Measurements from ENCODE around the gene TMEM9B.
"Not testable (repeated sequence)": the region's sequence is repeated elsewhere in the genome, so short reads cannot be mapped to it uniquely, and the experiment has no call there.

TMEM9B gene

DNA sequence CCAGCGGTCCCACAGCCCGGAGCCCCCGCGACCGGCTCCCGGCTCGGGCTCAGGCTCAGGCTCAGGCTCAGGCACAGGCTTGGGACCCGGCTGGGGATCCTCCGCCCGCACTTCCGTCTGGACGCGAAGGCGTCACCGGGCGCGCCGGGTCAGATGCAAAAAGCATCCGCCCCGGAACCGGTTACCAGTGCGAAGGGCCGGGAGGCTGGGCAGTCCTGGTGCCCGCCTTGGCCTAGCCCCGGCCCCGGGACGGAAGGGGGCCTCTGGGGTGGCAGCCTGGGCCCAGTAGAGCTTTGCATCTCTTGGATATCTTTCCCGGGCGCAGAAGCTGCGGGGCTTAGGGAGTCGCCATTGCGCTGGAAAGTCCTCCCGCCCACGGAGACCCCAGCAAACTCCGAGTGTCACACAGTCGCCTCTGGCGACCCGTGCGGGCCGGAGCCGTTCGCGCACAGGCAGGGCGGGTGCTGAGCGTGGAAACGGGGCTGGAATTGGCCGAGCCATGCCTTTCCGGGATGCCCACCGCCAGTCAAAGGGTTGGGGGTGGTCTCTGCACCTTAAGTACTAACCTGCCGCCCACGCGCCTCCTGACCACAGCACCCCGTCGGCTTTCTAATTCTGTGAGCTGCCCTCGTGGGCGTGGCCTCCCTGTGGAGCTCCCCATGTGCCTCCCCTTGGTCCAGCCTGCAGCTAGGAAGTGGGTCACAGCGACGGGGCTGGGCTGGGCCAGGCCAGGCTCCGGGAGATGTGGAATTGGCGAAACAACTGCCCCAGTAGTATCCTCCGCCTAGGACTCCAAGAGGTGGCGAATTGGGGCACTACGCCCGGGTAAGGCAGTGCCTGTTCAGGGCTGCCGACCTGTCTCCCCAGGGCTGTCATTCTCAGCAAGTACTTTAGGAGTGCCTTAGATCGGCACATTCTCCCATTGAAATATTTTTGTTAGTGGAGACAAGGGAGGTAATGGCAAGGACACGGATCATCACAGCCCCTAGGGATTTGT lies at the start of gene TMEM9B:
TSS of gene TMEM9B (minus strand) at position 119 of the 997 bp plus-strand sequence. CDS start 129 bp downstream, outside the sequence.
- DNase-seq = peak; percentile 77

DNA sequence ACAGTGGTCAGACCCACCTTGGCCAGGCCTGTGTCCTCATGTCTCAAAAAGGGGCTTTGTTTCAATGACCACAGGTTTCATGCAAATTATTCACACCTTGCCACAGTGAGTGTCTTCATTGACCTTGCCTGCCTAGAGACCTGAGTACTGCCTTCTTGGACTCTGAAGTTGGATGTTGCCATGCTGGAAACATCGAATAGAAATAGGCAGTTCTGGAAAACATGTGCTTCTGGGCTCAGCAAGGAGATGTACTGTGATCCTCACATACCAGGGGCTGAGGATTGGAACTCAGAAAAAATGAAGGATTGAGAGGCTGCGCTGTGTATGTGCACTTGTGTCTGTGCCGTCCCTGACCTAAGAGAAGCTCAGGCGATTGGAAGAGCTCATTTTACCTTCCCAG lies 49.1 kb upstream of the TMEM9B start:
- no peak for DNase-seq

DNA sequence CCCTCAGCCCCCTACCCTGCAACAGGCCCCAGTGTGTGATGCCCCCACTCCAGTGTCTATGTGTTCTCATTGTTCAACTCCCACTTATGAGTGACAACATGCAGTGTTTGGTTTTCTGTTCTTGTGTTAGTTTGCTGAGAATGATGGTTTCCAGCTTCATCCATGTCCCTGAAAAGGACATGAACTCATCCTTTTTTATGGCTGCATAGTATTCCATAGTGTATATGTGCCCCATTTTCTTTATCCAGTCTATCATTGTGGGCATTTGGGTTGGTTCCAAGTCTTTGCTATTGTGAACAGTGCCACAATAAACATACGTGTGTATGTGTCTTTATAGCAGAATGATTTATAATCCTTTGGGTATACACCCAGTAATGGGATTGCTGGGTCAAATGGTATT lies 45.3 kb upstream of the TMEM9B start:
- DNase-seq = not testable (repeated sequence)

DNA sequence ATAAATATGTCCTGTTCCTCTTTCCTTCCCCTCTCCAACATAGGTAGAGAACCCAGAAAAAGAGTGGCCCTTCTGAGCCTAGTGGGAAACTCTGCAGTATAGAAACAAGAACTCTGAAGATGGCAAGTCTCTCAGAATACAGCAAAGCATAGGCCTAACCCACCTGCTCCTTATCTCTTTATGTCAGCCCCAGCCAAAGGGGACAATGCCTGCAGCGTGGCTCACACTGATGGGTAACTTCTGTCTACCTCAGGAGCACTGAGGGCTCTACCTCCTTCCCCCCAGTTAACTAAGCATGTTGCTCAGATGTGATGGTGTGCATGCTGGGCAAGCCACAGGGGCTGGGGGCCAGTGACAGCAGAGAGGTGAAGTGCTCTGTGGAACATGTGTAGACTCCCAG lies 44.4 kb upstream of the TMEM9B start:
- no peak for DNase-seq

DNA sequence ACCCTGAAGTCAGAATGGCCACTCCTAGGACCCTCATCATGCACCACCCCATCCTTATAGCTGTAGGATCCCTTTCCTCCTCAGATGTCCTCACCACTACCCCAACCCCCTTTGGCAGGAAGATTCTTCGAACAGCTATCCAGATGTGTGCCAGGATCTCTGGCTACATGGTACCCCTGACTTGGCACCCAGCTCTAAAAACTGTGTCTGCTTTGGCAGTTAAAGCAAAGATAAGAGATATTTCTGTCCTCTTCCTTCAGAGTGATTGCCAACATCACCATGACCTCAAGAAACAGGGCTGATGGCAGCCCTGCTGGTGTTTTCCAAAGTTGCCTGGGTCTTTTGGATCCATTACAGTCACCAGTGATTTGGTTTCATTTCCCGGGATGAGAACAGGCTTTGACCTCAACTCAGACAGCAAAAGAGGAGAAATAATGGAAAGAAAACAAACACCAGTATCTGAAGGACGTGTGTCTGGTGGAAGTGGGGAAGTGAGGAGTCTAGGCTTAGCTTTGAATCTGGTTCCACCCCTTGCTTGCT lies 43.8 kb upstream of the TMEM9B start:
- no peak for DNase-seq

DNA sequence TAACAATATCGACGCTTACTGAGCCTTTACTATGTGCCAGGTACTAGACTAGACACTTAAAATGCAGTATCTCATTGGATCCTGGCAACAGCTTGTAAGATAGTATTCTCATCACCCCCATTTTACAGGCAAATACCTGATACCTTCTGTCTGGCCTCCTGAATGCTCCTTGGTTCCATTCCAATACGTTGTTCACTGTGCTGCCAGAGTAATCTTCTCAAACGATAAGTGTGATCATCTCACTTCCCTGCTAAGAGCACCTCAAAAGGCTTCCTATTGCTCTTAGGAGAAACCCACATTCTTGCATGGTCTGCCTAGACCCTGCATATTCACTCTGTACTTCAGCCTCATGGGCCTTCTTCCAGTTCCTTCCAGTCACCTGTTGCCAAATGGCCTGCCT lies 40.8 kb upstream of the TMEM9B start:
- no peak for DNase-seq

DNA sequence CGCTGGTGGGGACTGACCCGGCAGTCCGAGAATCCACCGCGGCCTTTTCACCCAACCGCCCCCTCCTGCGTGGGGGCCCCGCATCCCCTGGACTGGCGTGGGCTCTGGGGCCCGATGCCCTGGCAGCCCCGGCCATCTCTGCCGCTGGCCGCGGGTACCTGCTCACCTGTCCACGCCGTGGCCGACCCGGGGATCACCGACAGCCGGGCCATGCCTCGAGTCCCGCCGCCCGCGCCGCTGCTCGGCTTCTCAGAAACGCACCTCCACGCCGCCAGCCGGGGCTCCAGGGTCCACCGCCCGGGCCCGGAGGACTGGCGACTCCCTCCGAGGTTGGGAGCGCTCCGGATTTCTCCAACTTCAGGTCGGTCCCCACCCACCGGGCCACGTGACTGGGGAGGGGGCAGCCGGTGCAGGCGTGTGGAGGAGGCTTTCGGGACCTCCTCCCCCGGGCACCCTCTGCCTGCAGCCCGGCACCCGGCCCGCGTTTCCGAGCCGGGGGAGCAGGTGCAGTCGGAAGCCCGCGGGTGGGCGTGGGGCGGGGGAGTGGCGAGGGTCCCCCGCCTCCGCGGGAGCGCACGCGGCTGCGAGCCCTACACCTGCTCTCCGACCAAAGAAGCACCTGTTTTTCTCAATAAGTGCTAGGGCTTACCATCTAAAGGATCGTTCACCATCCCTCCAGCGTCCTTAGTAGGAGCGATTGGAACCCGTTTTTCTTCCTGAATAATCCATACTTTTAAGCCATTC lies 40.1 kb upstream of the TMEM9B start:
- DNase-seq = no peak

DNA sequence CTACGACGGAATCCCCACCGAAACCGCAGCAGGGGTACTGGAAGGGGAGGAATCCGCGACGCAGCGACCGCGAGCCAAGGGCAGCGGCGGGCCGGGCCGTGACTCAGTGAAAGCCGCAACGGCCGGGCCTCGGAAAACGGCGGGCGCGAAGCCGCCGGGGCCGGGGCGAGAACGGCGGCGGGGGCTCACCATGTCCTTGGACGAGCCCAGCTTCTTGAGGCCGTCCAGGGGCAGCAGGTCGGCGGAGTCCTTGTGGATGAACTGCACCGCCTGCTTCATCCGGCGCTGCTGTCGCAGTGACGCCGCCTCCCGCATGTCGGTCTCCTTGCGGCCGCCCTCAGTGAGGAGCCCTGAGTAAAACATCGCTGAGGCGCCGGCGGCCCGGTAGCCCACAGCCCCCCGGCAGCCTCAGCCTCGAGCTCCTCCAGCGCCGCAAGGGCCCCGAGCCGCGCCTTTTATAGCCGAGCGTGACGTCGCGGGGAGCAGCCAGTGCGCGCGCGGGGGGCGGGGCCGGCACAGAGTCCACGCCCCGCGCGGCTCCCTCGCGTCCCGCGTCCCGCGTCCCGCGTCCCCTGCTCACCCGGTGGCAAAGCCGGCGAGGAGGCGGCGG lies 39.4 kb upstream of the TMEM9B start, which contains the start of gene NRIP3:
TSS of gene NRIP3 (minus strand) at position 429 of the 610 bp plus-strand sequence. CDS start at position 363, 66 bp downstream.
- DNase-seq = peak; percentile 84

DNA sequence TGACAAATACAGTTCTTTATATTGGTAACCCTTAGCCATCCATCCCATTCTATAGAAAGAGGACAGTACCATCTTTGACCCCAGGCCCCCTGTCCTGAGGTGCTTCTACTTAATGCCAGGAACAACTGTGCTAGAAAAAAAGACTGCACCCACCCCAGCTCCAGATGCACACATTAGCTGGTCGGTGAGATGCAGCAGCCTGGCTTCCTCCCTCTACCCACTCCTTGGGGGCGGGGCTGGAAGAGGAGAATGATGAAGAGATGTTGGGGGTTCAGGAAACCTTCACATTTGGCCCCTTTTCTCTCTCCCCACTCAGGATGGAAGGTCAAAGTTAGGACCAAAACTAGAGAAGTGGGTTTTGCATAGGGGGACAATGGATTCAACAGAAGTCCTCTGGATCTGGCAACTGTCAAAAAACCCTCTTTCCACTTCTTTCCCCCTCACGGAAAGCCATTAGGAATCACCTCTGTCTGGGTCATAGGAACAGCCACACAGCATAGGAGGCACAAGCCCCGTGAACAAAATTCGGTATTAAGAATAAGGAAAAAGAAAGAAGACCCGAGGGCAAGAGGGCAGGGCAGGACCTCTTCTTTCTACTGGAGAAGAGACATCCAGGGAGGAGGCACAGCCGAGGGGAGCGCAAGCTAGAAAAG lies 38.8 kb upstream of the TMEM9B start:
- no peak for DNase-seq

DNA sequence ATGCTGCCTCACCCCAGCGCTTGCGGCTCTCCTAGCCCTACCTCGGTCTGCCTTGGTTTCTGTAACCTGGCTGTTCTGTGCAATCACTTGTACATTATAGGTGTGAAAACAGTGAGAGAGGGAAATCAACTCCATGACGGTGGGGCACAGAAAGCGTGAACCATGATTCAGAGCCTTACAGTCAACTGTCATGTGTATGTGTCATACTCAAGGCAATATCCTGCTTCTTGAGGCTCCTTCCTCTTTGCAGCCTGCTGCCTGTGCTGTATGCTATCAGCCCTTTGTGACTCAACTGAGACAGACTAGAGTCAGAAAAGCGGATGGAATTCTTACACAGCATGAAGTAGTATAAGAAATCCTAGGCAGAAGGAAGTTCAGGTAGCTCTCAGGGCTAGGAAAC lies 37.5 kb upstream of the TMEM9B start:
- DNase-seq = peak; percentile 15

DNA sequence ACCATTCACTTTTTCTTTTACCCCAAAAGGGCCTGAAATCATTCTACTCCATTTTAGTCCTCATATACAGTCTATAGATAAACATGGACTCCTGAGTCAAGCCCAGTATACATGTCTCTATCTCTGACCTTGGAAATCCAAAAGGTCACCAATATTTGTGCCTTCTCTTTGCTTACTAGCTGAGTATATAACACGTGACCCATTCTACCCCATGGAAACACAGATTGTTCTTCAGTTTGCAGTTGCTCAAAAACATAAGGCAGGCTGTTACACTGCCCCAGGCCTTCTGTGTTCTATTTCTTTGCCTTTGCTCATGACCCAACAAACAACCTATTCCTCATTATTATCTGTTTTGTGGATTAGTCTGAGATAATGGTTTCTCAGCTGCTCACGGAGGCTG lies 33.8 kb upstream of the TMEM9B start:
- DNase-seq = no peak

DNA sequence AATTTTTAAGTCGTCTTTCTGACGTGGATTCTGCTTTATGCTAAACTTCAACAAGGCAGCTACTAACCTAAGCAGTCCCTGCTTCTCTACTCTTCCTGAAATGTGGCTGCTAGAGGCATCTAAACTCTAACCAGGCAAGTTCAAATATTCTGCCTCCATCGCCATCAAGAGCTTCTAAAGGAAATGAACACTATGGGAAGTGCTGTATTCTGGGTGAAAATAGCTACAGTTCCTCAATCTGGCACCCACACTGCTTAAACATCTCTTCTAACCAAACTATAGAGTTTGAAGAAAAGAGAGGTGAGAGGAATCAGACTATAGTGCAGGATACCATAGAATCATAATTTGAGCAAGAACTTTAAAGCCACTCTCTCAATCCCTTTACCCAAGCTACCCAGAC lies 33.2 kb upstream of the TMEM9B start:
- no peak for DNase-seq

DNA sequence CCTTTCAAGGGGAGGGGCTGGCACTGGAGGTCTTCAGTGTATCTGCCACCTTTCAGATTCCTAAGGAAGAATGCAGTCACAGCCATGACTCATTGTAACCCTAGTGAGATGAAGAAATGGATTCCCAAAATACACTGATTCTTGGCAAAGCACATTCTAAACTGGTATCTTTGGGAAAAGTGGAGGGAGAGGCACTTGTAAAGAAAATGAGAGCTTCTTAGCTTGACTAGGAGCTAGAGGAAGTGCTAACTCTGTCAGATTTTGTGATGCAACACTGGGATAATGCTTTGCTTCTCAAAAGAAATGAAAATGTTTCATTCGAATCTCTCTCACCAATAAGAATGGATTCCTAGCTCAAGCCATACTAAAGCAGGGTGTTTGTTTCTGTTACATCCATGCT lies 25.2 kb upstream of the TMEM9B start:
- DNase-seq = no peak

DNA sequence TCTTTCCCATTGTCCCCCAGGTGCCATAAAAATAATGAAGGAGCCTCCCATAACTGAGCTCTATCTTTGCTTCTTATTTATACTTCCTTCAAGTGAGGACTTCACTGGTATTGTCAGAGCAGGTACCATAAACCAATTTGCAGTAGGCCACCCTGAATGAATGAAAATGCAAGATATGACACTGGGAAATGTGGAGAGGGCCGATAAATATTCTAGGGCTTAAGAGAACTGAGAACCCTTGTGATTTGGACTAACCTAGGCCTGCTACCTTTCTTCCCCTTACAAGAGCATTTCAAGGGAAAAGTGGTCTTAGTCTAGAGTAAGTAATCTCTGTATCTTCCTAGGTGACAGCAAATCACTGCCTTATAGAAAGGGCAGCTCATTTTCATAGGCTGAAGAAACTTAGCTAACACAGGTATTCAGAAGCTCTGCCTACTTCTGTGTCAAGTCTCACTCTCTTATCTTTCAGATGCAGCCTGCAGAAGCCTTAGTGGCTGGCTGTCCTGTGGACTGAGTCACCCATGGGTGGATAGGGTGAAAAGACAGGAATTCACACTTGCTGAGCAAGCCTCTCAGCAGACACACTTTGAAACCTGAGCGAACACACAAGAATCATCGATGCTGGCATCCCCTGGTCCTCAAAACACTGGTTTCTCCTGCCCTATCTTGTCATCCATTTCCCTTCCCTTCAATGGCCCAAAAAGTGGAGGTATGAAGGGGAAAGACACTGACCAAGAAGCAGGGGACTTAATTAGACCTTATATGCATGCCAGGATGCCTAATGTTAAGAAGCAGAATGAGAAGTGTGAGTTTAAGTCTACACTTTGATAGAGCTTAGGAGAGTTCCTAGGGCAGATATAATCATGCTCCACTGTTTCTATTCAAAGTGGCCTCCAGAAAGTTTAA lies 24.3 kb upstream of the TMEM9B start:
- no peak for DNase-seq

DNA sequence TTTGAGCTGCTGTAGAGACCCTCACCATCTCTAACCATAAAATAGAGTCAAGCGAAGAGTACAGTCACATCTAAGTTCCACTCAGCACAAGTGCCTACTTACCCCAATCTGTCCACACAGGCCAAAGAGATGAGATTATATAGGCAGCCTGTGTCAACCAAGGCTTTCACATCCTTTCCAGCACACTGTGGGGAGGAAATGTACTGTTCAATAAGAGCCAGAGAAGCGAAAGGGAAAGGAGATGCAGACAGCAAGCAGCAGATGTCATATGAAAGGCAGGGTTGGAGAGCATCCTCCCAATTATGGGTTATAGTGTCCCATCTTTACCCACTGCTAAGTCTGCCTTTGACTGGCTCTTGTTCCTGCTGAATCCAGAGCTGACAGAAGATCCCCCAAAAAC lies 23.2 kb upstream of the TMEM9B start:
- DNase-seq = no peak

DNA sequence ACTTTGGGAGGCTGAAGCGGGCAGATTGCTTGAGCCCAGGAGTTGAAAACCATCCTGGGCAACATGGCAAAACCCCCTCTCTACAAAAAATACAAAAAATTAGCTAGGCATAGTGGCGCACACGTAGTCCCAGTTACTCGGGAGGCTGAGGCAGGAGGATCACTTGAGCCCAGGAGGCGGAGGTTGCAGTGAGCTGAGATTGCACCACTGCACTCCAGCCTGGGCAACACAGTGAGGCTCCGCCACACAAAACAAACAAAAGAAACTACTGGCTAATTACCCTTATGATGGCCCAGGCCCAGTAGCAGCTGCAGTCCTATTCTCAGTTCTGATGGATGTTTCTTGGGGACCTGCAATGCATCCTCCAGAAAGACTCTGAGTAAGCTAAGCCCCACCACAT lies 22.5 kb upstream of the TMEM9B start:
- not testable (repeated sequence) for DNase-seq

DNA sequence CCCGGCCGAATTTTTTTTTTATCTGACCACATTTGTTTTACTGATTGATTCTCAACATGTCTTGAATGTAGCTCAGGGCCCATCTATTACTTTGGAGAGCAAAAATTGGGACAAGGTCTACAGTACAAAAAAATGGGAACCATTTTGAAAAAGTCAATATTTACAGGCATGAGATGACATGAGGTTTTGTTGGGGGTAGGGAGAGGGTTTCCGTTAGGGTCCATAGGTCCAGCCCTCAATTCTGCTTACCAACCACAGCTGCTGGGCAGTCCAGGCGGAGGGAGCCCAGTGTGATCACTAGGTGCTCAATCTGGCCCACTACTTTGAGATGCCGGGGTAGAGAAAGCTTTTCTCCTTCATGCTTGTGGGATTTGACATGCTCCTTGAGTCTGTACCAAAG lies 21.2 kb upstream of the TMEM9B start:
- DNase-seq = no peak

DNA sequence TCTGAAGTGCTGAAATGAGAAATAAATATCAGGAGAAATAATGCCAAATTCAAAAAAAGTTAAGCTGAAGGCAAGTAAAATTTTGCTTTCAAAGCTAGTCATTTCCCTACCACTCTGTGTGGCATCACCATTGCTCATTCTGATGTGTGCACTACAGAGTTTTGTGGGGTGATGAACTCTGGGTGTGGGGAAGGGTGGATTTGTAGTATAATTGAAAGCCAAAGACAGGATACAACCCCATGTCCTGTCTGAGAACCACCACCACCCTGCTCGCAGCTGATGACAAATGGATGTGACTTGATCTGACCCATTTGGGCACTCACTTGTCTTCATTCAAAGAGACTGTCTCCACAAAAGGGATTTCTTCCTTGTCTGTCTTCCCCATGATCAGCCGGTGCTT lies 19.3 kb upstream of the TMEM9B start:
- no peak for DNase-seq

DNA sequence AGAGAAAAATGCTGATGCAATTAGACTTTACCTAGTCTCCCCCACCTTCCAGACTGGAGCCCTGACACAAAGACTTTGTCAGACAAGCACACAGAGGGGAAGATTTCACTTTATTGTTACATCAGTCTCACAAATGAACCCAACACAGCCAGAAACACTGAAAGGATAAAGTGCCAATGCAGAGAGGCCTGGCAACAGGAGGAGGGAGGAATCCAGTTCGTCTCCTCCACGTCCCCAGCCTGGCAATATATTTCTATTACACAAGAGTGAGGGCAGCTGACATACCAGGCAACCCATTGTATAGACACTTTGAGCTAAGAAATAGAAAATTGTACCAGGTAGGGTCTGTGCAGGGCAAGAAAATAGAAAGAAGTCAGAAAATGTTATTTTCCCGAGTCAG lies 16.2 kb upstream of the TMEM9B start:
- DNase-seq = no peak

DNA sequence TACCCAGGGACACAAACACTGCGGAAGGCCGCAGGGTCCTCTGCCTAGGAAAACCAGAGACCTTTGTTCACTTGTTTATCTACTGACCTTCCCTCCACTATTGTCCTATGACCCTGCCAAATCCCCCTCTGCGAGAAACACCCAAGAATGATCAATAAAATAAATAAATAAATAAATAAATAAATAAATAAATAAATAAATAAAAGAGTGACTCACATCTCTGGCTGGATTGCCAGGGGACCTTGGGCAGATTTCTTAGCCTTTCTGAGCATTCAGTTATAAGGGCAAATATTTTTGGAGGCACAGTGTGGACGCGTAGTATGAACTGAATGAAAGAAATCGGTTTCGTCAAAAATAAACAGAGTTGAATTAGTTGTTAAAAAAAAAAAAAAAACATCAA lies 15.1 kb upstream of the TMEM9B start:
- DNase-seq = not testable (repeated sequence)

DNA sequence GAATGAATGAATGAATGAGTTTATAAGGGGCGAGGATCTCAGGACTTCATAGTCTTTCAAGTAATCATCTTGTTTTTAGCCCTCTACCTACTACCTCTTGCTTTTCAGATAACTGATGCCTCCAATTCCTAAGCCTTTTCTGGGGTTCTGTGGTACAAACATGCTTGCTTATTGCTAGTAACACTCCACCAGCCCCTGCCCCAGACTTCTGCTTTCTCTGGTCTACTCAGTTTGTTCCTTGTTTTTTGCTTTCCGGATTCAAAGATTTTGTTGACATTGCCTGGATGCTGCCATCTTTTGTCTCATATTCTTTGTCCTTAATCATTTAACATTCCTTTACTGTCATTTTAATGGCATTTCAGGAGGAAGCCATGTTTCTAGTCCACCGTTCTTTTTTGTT lies 8.9 kb upstream of the TMEM9B start:
- DNase-seq = no peak

DNA sequence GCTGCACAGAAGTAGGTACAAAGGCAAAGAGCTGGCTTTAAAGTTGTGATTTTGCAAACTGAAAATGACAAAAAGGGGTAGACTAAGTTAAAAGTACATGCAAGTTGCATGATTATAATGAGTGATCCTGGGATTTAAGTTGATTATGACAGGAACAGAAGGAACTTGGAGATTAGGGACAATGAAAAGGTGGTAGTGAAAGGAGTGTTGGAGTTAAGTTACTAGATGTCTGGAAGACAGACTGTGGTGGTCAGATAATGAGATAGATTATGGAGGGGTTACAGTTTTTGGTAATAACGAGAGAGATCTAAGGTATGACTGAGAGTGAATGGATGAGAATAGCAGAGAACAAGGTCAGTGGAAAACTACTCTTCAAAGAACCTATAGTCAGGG lies 7.7 kb upstream of the TMEM9B start:
- no peak for DNase-seq
